T-cell (primary cell): Measurements from ENCODE around the gene CD86. TPM values are rescaled to one million over a fixed set of nuclear protein-coding genes. Genes with fewer than 3 reads are reported as not detected.

Source experiments
- ATAC-seq, 4 experiments: fragments of 200-7000 bp in 3 of 4; fragments of 150-1000 bp in 1 of 4; cut with Tn5 transposase; replicated peaks in 1 of 4; 1 replicate in 3 of 4; 2 replicates in 1 of 4; pipeline ENCODE4 v1.10.0; 2021; ENCODE audit warnings: moderate library complexity in 3 of 4, mild to moderate bottlenecking in 2 of 4, moderate number of reproducible peaks in 1 of 4
- CTCF ChIA-PET, 2 donors: fragments of 300-600 bp; sonication (Branson Sonifier 250); formaldehyde crosslinking; loops; one replicate each; lab custom pipeline; 2022; ENCODE audit warnings: antibody characterized with exemption in 2 of 2; lab: Charles Lee
- POLR2A ChIA-PET, 2 donors: fragments of 300-600 bp; sonication (Branson Sonifier 250); formaldehyde crosslinking; loops; one replicate each; lab custom pipeline; 2022; ENCODE audit warnings: antibody characterized with exemption in 2 of 2; lab: Charles Lee
- DNase-seq, 35 experiments: peaks; one replicate each; pipeline versions ENCODE4 v3.0.0 to v3.0.0-alpha.2; 2013 to 2023
- H3K27ac ChIP-seq: one replicate; pipeline ENCODE4 v1.5.1; 2013; ENCODE audit warnings: low read length
- H3K27me3 ChIP-seq, 2 experiments: replicated peaks in 1 of 2; 1 replicate in 1 of 2; 2 replicates in 1 of 2; pipeline versions ENCODE4 v1.6.1 to v1.7.0; 2013; ENCODE audit warnings: low read length in 1 of 2, mixed read lengths in 1 of 2; ENCODE audit not compliant: control insufficient read depth in 2 of 2, insufficient read depth in 2 of 2; ENCODE audit errors: extremely low read depth in 1 of 2
- H3K36me3 ChIP-seq, 2 donors: 1 replicate in 1 of 2; 2 replicates in 1 of 2; pipeline versions ENCODE4 v1.6.1 to v1.7.0; 2013; ENCODE audit warnings: low read length in 1 of 2; ENCODE audit not compliant: control insufficient read depth in 2 of 2, insufficient read depth in 1 of 2; ENCODE audit errors: extremely low read depth in 1 of 2
- H3K4me1 ChIP-seq, 2 experiments: 1 replicate in 1 of 2; 2 replicates in 1 of 2; pipeline versions ENCODE4 v1.6.1 to v1.7.0; 2013; ENCODE audit warnings: low read length in 2 of 2, mixed read lengths in 1 of 2; ENCODE audit not compliant: insufficient read depth in 2 of 2, control insufficient read depth in 1 of 2; ENCODE audit errors: extremely low read depth in 1 of 2
- H3K4me3 ChIP-seq, 2 donors: 1 replicate in 1 of 2; 2 replicates in 1 of 2; pipeline versions ENCODE4 v1.5.1 to v1.7.0; 2013; ENCODE audit warnings: mild to moderate bottlenecking in 2 of 2, low read length in 1 of 2, moderate library complexity in 1 of 2; ENCODE audit not compliant: control insufficient read depth in 1 of 2; ENCODE audit errors: extremely low read depth in 1 of 2
- H3K9me3 ChIP-seq: 2 replicates; pipeline ENCODE4 v1.7.0; 2013
- H3K27ac Mint-ChIP-seq, 2 donors: one replicate each; pipeline ENCODE4 v1.8.0; 2020 to 2021; ENCODE audit warnings: mild to moderate bottlenecking in 2 of 2, mixed read lengths in 2 of 2
- H3K27me3 Mint-ChIP-seq, 2 donors: one replicate each; pipeline ENCODE4 v1.8.0; 2021 to 2022; ENCODE audit warnings: mixed read lengths in 2 of 2
- H3K36me3 Mint-ChIP-seq: one replicate; pipeline ENCODE4 v1.8.0; 2021; ENCODE audit warnings: mixed read lengths
- H3K4me1 Mint-ChIP-seq, 3 donors: one replicate each; pipeline ENCODE4 v1.8.0; 2020 to 2022; ENCODE audit warnings: mixed read lengths in 3 of 3, mild to moderate bottlenecking in 1 of 3
- H3K4me3 Mint-ChIP-seq, 3 donors: one replicate each; pipeline ENCODE4 v1.8.0; 2020 to 2022; ENCODE audit warnings: mild to moderate bottlenecking in 3 of 3, mixed read lengths in 3 of 3, moderate library complexity in 3 of 3
- H3K9me3 Mint-ChIP-seq, 3 donors: one replicate each; pipeline ENCODE4 v1.8.0; 2020 to 2022; ENCODE audit warnings: mixed read lengths in 3 of 3
- WGBS: methylation state at CpG from one replicate; pipeline ENCODE4 v1.1.5; 2013; ENCODE audit warnings: missing lambda C conversion rate; ENCODE audit not compliant: insufficient coverage; 5-methylcytosine and 5-hydroxymethylcytosine counted together
- total RNA-seq, 35 experiments: library from RNA in 6 of 35; stranded (reverse) in 6 of 35; fragments of 120-200 nt in 1 of 35; gene quantifications; one replicate each; pipeline versions ENCODE4 v1.2.1 to v1.2.4 and lab custom pipeline; 2013 to 2026

The CD86 gene
- total RNA-seq, 5 donors from 2014 or later (not counting 1 experiment from before 2014, with no cell fraction given): 0.23 to 1.2 (median 0.52) TPM; not detected in 1

GRCh38 chr3:122092460-122093165 is 37.5 kb downstream of the CD86 start:
- peaks cover 0 to 4% of the 10 kb centered on the region in 2 experiments for H3K4me1 ChIP-seq
- Mint-ChIP-seq H3K27me3 (no peaks in the 10 kb centered on the region), H3K36me3 (no peaks in the 10 kb centered on the region), H3K4me3 (no peak overlapping the region), H3K27ac (no peak overlapping the region), H3K4me1 (peaks cover 0 to 14% (median 4%) of the 10 kb centered on the region in 3 donors), H3K9me3 (no peaks in the 10 kb centered on the region)
- H3K27me3 ChIP-seq: no peaks in the 10 kb centered on the region
- H3K27ac ChIP-seq: no peak overlapping the region
- H3K9me3 ChIP-seq: no peaks in the 10 kb centered on the region
- peak; percentile 9 to 62 (median 42) for ATAC-seq
- DNase-seq: peak in 7 of 35 experiments; percentile 6 to 49 (median 9)
- no peaks in the 10 kb centered on the region for H3K36me3 ChIP-seq
- 0% methylated on average over 1 of the region's 2 CpGs for WGBS
- ChIA-PET CTCF (interaction anchor here in 1 of 2 donors (1.1 kb wide), 1 partner anchor 11 kb away, joined by 3 read pairs; no protein-coding TSS in a partner anchor), POLR2A (no interaction called here)
- no peak overlapping the region for H3K4me3 ChIP-seq

GRCh38 chr3:122094125-122094524 is 39.0 kb downstream of the CD86 start:
- Histone ChIP-seq H3K4me3 (no peak overlapping the region), H3K9me3 (no peaks in the 10 kb centered on the region), H3K27me3 (peaks cover 0 to 2% of the 10 kb centered on the region in 2 experiments), H3K27ac (no peak overlapping the region), H3K4me1 (peaks cover 0 to 4% of the 10 kb centered on the region in 2 experiments), H3K36me3 (no peaks in the 10 kb centered on the region)
- Mint-ChIP-seq H3K27ac (no peak overlapping the region), H3K9me3 (no peaks in the 10 kb centered on the region), H3K4me3 (no peak overlapping the region), H3K36me3 (no peaks in the 10 kb centered on the region), H3K27me3 (no peaks in the 10 kb centered on the region), H3K4me1 (peaks cover 0 to 14% (median 4%) of the 10 kb centered on the region in 3 donors)
- 42% methylated on average over 2 of the region's 4 CpGs for WGBS
- ChIA-PET POLR2A (no interaction called here), CTCF (no interaction called here)
- DNase-seq (no peak), ATAC-seq (no peak)

- Histone ChIP-seq H3K4me3 (no peak overlapping the region), H3K27ac (no peak overlapping the region), H3K36me3 (no peaks in the 10 kb centered on the region), H3K9me3 (no peaks in the 10 kb centered on the region), H3K27me3 (peaks cover 0 to 2% of the 10 kb centered on the region in 2 experiments), H3K4me1 (peaks cover 0 to 4% of the 10 kb centered on the region in 2 experiments)
- ChIA-PET CTCF (interaction anchor here in 1 of 2 donors (0.7 kb wide), 1 partner anchor 8 kb away, joined by 3 read pairs; no protein-coding TSS in a partner anchor), POLR2A (interaction anchor here in 1 of 2 donors (0.7 kb wide), 1 partner anchor 207 kb away, joined by 6 read pairs; no protein-coding TSS in a partner anchor)
- Mint-ChIP-seq H3K27ac (no peak overlapping the region), H3K4me3 (no peak overlapping the region), H3K9me3 (no peaks in the 10 kb centered on the region), H3K36me3 (no peaks in the 10 kb centered on the region), H3K4me1 (peaks cover 0 to 14% (median 4%) of the 10 kb centered on the region in 3 donors), H3K27me3 (no peaks in the 10 kb centered on the region)
- WGBS: no CpG with 5 or more reads among the region's 2 CpGs
- ATAC-seq (no peak), DNase-seq (no peak)
Measured at GRCh38 chr3:122094693-122095092, 39.5 kb downstream of the CD86 start.

- Histone ChIP-seq H3K27me3 (peaks cover 0 to 2% of the 10 kb centered on the region in 2 experiments), H3K27ac (no peak overlapping the region), H3K36me3 (no peaks in the 10 kb centered on the region), H3K4me3 (no peak overlapping the region), H3K4me1 (peaks cover 6 to 10% of the 10 kb centered on the region in 2 experiments), H3K9me3 (no peaks in the 10 kb centered on the region)
- Mint-ChIP-seq H3K36me3 (no peaks in the 10 kb centered on the region), H3K9me3 (no peaks in the 10 kb centered on the region), H3K4me1 (peaks cover 5 to 21% (median 16%) of the 10 kb centered on the region in 3 donors), H3K4me3 (no peak overlapping the region), H3K27ac (no peak overlapping the region), H3K27me3 (no peaks in the 10 kb centered on the region)
- ATAC-seq (no peak), DNase-seq (no peak)
- CTCF ChIA-PET: no interaction called here
- POLR2A ChIA-PET: no interaction called here
- 45% methylated on average over 1 of the region's 3 CpGs for WGBS
Measured at GRCh38 chr3:122097141-122097540, 42.0 kb downstream of the CD86 start.

- Mint-ChIP-seq H3K4me3 (no peak overlapping the region), H3K9me3 (no peaks in the 10 kb centered on the region), H3K4me1 (peaks cover 8 to 18% (median 12%) of the 10 kb centered on the region in 3 donors), H3K27me3 (no peaks in the 10 kb centered on the region), H3K27ac (no peak overlapping the region), H3K36me3 (no peaks in the 10 kb centered on the region)
- H3K4me3 ChIP-seq: no peak overlapping the region
- H3K4me1 ChIP-seq: peaks cover 6 to 8% of the 10 kb centered on the region in 2 experiments
- H3K9me3 ChIP-seq: no peaks in the 10 kb centered on the region
- H3K27me3 ChIP-seq: peaks cover 0 to 2% of the 10 kb centered on the region in 2 experiments
- no peak overlapping the region for H3K27ac ChIP-seq
- DNase-seq (no peak), ATAC-seq (no peak)
- H3K36me3 ChIP-seq: no peaks in the 10 kb centered on the region
- no CpG with 5 or more reads among the region's 2 CpGs for WGBS
- POLR2A ChIA-PET: interaction anchor here in 1 of 2 donors (0.6 kb wide), 1 partner anchor 13 kb away, joined by 3 read pairs; no protein-coding TSS in a partner anchor
- CTCF ChIA-PET: interaction anchor here (0.5 to 0.9 kb wide), 4 partner anchors 162 to 551 kb away, joined by 3 to 7 read pairs (median 4); no protein-coding TSS in a partner anchor
Measured at GRCh38 chr3:122098611-122099010, 43.4 kb downstream of the CD86 start.

GRCh38 chr3:122099255-122099654 is 44.1 kb downstream of the CD86 start:
- ATAC-seq (no peak), DNase-seq (no peak)
- Histone ChIP-seq H3K27ac (no peak overlapping the region), H3K36me3 (no peaks in the 10 kb centered on the region), H3K4me3 (no peak overlapping the region), H3K9me3 (no peaks in the 10 kb centered on the region), H3K27me3 (peaks cover 0 to 2% of the 10 kb centered on the region in 2 experiments), H3K4me1 (peaks cover 6 to 8% of the 10 kb centered on the region in 2 experiments)
- POLR2A ChIA-PET: no interaction called here
- Mint-ChIP-seq H3K27ac (no peak overlapping the region), H3K9me3 (no peaks in the 10 kb centered on the region), H3K36me3 (no peaks in the 10 kb centered on the region), H3K4me3 (no peak overlapping the region), H3K4me1 (peaks cover 8 to 18% (median 12%) of the 10 kb centered on the region in 3 donors), H3K27me3 (no peaks in the 10 kb centered on the region)
- CTCF ChIA-PET: interaction anchor here (0.7 to 1.4 kb wide), 4 partner anchors 161 to 552 kb away, joined by 3 to 7 read pairs (median 4); no protein-coding TSS in a partner anchor
- WGBS: no CpG with 5 or more reads among the region's 2 CpGs
